CD4-positive, alpha-beta T cell treated with Interleukin-17A for 1 hour (primary cell): Measurements from ENCODE around the gene LLGL2.

Experiments used
- DNase-seq: peaks from one replicate; pipeline ENCODE4 v3.0.0-alpha.2; 2020

Gene LLGL2

DNA sequence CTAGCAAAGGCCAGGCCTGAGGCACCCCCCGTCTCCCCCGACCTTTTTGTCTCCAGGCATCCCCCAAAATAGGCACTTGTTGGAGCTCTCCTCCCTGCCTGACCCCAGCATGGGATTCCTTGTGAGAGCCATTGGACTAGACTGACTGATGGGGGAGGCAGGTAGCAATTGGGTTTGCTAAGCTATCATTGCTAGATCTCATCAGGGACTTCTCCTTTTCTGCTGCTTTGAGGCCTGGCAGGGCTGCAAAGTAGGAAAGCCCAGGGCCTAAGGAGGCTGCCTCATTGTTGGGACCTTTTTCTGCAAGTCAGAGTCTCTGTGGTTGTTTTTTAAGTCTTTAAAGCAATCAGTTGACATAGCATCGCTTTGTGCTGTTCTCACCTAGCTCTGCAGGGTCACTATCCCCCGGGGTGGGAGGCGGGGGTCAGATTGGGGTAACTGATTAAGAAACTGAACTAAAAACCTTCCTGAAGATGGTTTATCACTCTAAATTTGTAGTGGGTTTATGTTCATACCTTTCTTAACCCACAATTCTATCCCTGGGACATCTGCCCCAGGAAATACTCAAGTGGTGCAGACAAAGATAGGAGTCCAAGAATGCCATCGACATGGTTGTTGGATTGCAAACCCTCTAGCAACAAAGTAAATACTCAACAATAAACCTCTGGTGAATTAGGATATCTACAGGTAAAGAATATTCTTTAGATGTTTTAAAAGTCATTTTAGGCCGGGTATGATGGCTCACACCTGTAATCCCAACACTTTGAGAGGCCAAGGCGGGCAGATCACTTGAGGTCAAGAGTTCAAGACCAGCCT lies 28.0 kb downstream of the LLGL2 start:
- no peak for DNase-seq

DNA sequence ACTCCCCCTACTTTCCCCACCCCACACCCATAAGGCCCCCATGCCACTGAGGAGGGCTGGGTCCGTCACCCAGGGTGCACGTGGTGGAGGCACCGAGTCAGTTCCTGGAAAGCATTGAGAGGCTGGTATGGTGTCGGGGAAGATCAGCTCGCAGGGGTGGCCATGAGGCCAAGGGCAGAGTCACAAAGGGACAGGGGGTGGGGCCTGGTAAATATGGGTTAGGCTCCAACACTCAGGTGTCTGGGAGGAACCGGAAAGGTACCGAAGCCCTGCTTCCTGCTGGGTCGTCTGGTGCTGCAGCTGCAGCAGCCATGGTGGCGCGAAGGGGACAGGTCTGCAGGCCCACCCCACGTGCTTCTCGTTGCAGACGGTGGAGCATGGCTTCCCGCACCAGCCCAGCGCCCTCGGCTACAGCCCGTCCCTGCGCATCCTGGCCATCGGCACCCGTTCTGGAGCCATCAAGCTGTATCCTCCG lies 30.2 kb downstream of the LLGL2 start:
- no peak for DNase-seq

DNA sequence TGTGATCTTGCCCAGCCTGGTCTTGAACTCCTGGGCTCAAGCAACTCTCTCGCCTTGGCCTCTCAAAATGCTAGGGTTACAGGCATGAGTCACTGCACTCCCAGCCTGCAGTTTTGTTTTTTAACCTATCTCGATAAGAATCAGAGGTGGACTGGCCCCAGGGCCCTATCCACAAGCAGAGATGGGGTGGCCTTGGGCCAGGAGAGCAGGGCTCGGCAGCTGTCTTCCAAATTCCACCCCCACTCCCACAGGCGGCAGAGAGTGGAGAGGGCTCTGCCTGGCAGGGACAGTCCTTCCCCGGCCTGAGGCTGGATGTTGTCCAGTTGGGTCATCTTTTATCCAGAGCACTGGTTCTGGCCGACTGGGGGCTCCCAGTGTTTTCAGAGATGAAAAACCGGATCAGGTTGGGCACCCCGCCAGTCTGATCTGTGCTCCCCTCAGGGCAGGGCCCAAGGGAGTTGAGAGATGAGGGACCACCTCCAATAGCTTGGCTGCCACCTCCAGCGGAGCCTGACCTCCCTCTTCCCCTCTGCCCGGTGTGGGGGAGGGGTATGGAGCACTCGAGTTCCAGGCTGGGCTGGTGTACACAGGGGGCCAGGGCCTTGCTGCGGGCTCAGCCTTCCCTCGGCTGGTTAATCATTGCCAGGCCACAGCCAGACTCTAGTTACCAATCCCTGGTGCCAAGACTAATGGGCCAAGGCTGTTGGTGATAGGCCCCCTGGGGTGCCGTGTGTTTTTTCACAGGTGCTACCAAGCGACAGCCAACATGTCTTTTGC lies 31.8 kb downstream of the LLGL2 start:
- no peak for DNase-seq

DNA sequence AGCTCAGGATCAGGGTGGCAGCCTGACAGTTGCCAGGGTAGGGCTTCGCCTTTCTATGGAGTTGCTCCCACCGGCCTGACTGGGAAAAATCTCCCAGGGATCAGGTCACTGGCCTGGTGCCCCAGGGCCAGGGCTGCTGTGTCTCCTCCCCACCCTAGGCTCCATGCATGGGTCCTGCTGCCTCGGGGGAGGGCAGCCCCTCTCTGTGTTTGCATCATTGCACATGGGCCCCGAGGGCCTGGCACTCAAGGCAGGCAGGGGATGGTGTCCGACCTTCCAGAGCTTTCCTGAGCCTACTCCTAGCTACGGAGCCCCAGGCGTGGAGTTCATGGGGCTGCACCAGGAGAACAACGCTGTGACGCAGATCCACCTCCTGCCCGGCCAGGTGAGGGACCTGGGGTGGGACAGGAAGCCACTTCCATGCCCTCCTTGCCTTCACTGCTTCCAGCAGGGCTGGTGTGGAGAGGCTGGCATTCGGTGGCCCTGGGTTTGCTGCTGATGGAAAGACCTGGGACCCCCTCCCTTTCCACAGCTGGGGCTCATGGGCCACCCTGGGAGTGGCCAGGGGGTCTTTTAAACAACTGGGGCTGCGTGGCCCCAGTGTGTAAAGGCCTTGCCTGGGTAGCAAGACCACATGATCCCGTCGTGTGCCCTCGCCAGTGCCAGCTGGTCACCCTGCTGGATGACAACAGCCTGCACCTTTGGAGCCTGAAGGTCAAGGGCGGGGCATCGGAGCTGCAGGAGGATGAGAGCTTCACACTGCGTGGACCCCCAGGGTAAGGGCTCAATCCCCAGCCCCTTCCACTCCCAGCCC lies 32.6 kb downstream of the LLGL2 start:
- no peak for DNase-seq

DNA sequence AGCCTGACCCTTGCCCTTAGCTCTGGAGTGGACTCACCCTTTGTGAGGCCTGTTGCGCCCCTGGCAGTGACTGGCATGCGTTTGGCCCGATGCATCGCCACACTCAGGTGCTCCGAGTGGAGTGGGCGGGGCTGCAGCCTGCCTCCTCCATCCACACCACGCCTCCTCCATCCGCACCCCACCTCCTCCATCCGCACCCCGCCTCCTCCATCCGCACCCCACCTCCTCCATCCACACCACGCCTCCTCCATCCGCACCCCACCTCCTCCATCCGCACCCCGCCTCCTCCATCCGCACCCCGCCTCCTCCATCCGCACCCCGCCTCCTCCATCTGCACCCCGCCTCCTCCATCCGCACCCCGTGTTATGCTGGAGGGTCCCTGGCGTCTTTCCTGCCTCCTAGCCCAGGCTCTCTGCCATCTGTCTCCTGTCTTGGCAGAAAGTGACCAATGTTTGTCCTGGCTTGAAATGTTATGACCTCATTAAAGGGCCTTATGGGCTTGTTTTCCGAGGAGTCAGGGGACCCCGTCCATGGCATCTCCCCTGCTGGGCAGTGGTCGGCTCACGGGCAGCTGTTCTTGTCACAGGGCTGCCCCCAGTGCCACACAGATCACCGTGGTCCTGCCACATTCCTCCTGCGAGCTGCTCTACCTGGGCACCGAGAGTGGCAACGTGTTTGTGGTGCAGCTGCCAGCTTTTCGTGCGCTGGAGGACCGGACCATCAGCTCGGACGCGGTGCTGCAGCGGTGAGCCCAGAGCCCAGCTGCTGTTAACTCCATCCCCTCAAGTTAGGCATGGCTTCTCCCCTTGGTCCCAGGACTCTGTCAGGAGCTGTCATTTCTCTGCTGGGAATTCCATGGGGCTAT lies 33.4 kb downstream of the LLGL2 start:
- no peak for DNase-seq

DNA sequence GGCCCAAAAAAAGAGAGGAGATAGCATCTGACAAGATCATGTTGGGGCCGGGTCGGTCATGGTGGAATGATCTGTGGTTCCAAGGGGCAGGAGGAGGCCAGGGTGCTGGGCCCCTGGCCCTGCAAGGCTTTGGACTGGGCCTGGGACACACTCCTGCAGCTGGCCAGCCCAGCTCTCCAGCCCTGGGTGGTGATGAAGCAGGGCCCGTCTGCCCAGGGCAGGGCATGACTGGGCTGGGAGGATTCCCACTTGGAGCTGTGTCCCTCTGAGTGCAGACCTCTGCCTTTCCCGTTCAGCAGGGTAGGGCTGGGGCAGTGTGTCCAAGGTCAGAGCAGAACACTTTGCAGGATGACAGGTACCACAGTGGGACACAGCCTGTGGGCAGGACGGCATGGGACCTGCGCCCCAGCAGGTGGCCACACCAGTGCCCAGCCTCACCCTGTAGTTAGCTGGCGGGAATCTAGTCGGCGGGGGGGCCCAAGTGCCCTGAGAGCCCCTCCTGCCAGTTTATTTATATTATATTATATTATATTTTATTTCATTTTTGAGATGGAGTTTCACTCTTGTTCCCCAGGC lies 34.5 kb downstream of the LLGL2 start:
- DNase-seq = no peak

DNA sequence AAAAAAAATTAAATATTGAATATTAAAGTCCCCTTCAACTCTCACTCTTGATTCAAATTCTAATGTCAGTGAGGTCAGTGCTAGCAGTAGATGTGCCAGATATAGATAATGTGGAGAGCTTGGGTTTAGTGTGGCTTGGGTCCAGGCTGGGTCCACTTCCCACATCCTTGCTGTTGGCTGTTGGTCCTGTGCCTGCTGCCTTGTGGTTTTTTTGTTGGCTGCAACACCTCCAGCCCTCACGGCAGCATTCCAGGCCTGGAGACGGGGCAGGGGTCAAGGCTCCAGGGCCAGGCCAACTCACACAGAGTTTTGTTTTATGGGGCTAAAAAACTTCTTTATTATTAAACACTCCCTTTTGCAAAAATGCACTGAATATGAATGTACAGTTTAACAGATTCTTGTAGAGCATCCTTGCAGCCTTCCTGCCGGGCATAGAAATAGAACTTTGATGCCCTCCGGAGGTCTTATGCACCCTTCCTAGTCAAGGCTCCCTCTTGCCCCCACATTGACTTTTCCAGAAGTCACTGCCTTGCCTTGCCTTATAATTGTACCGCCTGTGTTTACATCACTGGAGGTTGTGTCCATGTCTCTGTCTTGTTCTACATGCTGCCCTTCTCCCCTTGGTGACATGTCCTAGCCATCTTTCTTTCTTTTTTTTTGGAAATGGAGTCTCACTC lies 36.6 kb downstream of the LLGL2 start:
- DNase-seq = no peak

DNA sequence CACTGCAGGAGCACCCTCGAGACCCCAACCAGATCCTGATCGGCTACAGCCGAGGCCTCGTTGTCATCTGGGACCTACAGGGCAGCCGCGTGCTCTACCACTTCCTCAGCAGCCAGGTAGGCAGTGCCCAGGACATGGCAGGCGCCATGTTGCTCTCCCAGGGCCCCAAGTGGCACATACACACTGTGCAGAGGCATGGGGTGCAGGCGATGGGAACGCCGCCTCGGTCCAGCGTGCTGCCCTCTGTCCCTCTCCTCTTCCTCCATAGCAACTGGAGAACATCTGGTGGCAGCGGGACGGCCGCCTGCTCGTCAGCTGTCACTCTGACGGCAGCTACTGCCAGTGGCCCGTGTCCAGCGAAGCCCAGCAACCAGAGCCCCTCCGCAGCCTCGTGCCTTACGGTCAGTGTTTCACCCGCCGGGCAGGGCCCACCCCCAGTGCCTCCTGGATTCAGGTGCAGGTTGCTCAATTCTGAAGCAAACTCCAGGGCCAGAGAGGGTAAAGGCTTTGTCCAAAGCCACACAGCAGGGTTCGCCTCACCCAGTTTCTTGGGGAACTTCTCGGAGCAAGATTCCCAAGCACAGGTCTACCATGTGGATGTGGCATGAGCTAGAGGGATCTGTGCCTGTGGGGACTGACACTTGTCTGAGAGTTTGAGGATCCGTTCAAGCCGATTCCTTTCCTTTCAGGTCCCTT lies 37.7 kb downstream of the LLGL2 start:
- DNase-seq = no peak

DNA sequence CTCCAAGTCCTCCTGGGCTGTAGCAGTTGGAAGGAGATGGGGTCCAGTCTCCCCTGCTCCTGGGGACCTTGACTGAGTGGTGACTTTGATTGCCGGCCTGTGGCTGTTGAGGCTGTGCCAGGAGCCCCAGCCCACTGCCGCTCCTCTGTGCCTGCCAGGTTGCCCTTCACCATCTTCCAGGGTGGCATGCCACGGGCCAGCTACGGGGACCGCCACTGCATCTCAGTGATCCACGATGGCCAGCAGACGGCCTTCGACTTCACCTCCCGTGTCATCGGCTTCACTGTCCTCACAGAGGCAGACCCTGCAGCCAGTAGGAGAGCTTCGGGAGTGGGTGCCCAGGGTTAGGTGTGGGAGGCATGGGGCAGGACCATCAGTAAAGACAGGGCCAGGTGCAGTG lies 38.7 kb downstream of the LLGL2 start:
- DNase-seq = no peak

DNA sequence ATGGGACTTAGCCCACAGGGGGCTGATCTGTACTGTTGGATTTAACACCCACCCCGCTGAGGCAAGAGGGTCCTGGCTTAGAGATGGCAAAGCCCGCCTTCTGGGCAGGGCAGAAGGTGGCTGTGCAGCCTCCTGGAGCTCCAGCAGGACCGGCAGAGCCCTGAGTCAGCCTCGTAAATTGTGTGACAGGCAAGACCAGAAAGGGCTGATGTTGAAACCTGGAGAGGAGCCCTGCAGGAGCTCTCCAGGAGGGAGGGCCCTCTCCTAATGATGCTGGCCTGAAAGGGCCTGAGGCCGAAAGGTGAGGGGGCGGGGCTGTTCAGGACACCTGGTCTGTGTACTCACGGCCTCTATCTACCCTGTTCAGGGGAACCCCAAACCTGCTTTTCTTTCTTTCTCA lies 39.6 kb downstream of the LLGL2 start:
- DNase-seq = no peak

DNA sequence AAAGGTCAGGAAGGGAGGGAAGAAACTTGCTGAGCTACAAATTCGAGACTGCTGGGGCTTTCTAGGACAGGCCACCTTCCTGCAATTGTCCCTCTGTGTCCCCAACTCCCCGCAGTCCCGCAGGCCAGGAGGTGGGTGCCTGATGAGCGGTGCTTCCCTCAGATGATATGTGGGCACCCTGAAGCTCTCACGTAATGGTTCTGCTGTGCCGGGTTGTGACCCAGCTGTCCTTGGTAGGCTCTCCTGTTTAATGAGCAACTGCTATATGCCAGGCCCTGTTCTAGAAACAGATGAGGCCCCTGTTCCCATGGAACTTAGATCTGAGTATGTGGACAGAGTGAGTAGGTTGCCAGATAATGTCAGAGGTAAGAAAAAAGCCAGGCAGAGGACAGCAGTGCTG lies 40.1 kb downstream of the LLGL2 start:
- no peak for DNase-seq

DNA sequence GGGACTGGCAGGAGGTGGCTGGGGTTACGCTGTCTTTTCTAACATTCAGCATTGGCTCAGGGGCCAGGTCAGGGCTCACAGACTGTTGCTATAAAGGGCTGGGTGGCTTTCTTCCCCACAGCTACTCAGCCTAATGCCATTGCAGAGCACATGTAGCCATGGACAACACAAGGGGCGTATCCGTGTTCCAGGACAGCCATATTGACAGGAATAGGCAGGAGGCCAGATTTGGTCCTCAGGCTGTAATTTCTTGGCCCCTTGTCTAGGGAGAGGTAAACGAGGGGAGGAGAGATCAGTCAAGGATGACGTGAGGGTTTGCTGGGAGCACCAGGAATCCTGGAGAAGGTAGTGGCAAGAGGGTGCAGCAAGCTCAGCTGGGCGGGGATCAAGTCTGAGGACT lies 40.9 kb downstream of the LLGL2 start:
- no peak for DNase-seq

DNA sequence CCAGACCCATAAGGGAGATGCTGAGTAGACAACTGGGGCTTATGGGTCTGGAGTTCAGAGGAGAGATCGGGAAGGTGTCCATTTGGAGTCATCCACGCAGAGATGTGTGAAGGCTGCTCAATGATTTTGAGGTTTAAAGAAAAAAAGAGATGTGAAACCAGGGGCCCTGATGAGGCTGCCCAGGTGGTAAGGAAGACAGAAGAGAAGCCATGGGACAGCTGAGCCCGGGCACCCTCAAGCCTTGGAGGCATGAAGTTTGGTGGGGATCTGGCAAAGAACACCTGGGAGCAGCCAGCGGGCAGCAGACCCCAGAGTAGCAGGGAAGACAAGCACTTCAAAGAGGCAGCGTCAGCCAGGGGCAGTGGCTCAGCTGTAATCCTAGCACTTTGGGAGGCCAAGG lies 41.3 kb downstream of the LLGL2 start:
- DNase-seq = no peak

DNA sequence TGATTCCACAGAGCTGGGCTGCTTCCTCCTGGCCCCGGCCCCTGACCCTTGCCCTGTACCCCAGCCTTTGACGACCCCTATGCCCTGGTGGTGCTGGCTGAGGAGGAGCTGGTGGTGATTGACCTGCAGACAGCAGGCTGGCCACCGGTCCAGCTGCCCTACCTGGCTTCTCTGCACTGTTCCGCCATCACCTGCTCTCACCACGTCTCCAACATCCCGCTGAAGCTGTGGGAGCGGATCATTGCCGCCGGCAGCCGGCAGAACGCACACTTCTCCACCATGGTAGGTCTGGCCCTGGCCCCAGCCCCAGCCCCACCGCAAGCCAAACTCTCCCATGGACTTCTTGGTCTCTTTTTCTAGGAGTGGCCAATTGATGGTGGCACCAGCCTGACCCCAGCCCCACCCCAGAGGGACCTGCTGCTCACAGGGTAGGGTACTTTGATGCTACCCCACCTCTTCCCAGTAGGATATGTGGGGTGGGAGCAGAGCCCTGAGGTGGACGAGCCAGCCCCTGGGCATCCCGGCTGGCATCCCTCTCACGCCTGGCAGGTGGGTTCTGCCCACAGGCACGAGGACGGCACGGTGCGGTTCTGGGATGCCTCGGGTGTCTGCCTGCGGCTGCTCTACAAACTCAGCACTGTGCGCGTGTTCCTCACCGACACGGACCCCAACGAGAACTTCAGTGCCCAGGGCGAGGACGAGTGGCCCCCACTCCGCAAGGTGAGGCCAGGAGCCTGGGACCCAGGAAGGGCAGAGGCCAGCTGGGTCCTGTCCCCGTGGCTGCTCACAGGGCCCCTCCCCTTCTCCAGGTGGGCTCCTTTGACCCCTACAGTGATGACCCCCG lies 43.1 kb downstream of the LLGL2 start:
- no peak for DNase-seq

DNA sequence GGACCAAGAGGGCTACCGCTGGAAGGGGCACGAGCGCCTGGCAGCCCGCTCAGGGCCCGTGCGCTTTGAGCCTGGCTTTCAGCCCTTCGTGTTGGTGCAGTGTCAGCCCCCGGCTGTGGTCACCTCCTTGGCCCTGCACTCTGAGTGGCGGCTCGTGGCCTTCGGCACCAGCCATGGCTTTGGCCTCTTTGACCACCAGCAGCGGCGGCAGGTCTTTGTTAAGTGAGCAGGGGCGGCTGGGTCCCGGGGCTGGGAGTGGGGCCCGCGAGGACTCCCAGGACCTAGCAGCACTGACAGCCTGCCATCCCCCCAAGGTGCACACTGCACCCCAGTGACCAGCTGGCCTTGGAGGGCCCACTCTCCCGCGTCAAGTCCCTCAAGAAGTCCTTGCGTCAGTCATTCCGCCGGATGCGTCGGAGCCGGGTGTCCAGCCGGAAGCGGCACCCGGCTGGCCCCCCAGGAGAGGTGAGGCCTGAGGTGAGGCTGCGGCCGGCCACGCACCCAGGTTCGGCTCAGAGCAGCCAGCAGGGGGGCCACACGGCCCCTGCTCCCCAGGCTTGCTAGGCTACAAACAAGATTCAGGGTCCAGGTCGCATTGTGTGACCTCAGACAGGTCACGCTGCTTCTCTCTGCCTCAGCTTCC lies 44.7 kb downstream of the LLGL2 start:
- no peak for DNase-seq

DNA sequence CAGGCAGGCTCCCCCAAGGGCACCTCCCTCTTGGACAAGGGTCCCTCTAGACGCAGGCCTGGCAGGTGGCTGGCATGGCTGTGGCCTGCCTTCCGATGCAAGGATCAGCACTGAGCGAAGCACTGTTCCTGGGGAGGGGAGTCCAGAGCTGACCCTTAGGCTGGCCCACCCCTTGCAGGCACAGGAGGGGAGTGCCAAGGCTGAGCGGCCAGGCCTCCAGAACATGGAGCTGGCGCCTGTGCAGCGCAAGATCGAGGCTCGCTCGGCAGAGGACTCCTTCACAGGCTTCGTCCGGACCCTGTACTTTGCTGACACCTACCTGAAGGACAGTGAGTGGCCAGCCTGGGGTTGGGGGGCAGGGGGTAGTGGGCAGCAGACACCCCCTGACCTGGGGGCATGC lies 45.3 kb downstream of the LLGL2 start:
- DNase-seq = no peak

DNA sequence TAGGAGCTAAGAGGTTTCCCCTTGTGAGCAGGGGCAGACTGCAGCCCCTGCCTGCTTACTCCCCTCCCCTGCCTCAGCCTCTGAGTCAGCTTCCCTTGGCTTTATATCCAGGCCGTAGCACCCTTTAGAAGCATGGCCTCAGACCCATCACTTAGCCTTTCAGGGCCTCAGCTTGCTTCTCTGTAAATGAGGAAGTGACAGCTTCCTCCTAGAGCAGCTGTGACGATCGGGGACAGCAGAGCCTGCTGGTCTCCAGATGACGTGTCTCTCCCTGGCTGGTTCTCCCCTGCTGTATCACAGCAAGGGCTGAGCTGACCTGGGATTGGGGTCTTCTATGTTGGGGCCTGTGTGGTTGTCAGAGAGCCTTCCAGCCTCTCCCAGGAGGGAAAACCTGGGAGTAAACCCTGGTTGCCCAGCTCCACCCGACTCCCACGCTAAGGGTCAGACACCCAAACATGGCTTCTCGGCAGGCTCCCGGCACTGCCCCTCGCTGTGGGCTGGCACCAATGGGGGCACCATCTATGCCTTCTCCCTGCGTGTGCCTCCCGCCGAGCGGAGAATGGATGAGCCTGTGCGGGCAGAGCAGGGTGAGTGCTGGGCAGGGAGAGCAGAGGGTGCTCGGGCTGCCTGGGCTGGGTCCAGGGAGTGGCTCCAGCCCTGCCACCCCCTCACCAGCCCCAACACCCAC lies 45.8 kb downstream of the LLGL2 start:
- peak; percentile 31 for DNase-seq

DNA sequence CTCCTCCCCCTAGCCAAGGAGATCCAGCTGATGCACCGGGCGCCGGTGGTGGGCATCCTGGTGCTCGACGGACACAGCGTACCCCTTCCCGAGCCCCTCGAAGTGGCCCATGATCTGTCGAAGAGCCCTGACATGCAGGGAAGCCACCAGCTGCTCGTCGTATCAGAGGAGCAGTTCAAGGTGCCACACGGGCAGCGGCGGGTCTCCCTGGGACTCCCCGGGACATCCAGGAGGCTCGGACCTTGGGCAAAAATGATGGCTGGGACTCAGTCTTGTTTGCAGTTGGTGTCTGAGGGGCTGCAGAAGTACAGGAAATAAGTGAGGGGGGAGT lies 46.4 kb downstream of the LLGL2 start:
- DNase-seq = no peak
